ENCODE data around the gene SNX7. TPM values are rescaled to one million over a fixed set of nuclear protein-coding genes. Genes with fewer than 3 reads are reported as not detected.

The SNX7 gene
- total RNA-seq, 1 experiment from 2014 or later: 25.3 TPM

DNA sequence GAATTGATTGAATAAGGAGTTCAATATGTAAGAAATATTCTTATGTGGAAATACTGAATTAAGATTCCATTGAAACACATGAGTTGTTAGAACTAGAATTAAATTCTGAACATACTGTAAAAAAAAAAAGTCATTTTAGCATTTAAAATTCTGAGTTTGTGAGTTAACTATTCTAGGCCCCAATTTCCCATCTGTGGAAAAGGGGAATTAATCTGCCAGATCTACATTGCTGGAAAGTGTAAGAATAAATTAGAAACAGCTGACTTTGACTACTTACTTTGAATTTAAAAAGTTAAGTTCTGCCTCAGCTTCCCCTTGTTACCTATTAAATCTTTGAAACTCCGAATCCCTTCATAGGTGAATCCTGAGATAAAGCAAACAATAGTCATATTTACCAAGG is 103.0 kb downstream of the SNX7 start:
- Histone ChIP-seq H3K27ac (no peak overlapping the region), H3K9me3 (ENCODE audit: insufficient read depth, low read depth) (no peaks in the 10 kb centered on the region)

DNA sequence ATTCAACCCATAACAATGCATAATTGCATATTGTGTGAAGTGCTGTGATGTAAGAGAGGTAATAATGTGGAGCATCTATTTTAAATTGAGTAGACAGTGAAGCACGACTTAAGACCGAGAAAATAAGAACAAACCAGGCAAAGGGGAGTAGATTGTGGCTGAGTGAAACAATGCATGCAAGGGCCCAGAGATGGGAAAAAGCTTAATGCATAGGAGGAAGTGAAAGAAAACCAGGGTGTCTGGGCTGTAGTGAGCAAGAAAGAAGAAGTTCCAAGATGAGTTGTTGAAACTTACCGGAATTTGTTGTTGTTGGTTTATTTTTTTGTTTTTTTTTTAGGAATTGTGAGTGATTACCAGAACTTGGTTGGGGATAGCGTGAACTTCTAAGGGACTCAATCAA is 104.7 kb downstream of the SNX7 start:
- no peak for DNase-seq
- ChIA-PET POLR2A (ENCODE audit: unreplicated experiment) (no interaction called here), CTCF (no interaction called here)
- BruUV-seq (replicated peaks): no TSS peak
- TF ChIP-seq, protein P1, sequence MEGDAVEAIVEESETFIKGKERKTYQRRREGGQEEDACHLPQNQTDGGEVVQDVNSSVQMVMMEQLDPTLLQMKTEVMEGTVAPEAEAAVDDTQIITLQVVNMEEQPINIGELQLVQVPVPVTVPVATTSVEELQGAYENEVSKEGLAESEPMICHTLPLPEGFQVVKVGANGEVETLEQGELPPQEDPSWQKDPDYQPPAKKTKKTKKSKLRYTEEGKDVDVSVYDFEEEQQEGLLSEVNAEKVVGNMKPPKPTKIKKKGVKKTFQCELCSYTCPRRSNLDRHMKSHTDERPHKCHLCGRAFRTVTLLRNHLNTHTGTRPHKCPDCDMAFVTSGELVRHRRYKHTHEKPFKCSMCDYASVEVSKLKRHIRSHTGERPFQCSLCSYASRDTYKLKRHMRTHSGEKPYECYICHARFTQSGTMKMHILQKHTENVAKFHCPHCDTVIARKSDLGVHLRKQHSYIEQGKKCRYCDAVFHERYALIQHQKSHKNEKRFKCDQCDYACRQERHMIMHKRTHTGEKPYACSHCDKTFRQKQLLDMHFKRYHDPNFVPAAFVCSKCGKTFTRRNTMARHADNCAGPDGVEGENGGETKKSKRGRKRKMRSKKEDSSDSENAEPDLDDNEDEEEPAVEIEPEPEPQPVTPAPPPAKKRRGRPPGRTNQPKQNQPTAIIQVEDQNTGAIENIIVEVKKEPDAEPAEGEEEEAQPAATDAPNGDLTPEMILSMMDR (conservative IDR thresholded peaks at IDR 0.05): no peak
- TF ChIP-seq EZH2 (IDR thresholded peaks at IDR 0.05; ENCODE audit: low read depth): no peak
- no peaks in the 10 kb centered on the region for H3K9me2 ChIP-seq (ENCODE audit: insufficient read depth)
- no peaks in the 10 kb centered on the region for H3K79me2 ChIP-seq (ENCODE audit: low read depth)
- H3K4me1 ChIP-seq (replicated peaks; ENCODE audit: insufficient read depth): no peaks in the 10 kb centered on the region
- no peak overlapping the region for H3K4me2 ChIP-seq
- H3K9me3 ChIP-seq (ENCODE audit: insufficient read depth, low read depth): no peaks in the 10 kb centered on the region
- H3K36me3 ChIP-seq (ENCODE audit: low read depth): no peaks in the 10 kb centered on the region
- H2AFZ ChIP-seq: no peak overlapping the region
- no peak overlapping the region for H3K4me3 ChIP-seq
- intact Hi-C loops (cut with micrococcal nuclease; ENCODE audit: unreplicated experiment): no loop called here
- no peaks in the 10 kb centered on the region for H3K27me3 ChIP-seq (ENCODE audit: insufficient read depth, low read depth)
- no peaks in the 10 kb centered on the region for H4K20me1 ChIP-seq (ENCODE audit: insufficient read depth)
- H3K27ac ChIP-seq: no peak overlapping the region
- H3F3A ChIP-seq (ENCODE audit: insufficient read depth, low read depth): no peaks in the 10 kb centered on the region

More for the DNA sequence above, 103.0 kb downstream of the SNX7 start:
- Histone ChIP-seq H3F3A (ENCODE audit: insufficient read depth, low read depth) (no peaks in the 10 kb centered on the region), H3K36me3 (ENCODE audit: low read depth) (no peaks in the 10 kb centered on the region), H3K9me2 (ENCODE audit: insufficient read depth) (no peaks in the 10 kb centered on the region), H3K79me2 (ENCODE audit: low read depth) (no peaks in the 10 kb centered on the region), H2AFZ (no peak overlapping the region), H4K20me1 (ENCODE audit: insufficient read depth) (no peaks in the 10 kb centered on the region), H3K4me2 (no peak overlapping the region), H3K4me3 (no peak overlapping the region), H3K4me1 (replicated peaks; ENCODE audit: insufficient read depth) (no peaks in the 10 kb centered on the region), H3K27me3 (ENCODE audit: insufficient read depth, low read depth) (no peaks in the 10 kb centered on the region)
- intact Hi-C loops (cut with micrococcal nuclease; ENCODE audit: unreplicated experiment): no loop called here
- BruUV-seq (replicated peaks): no TSS peak
- TF ChIP-seq, protein P1 (conservative IDR thresholded peaks at IDR 0.05): no peak
- no peak for TF ChIP-seq EZH2 (IDR thresholded peaks at IDR 0.05; ENCODE audit: low read depth)
- ChIA-PET POLR2A (ENCODE audit: unreplicated experiment) (no interaction called here), CTCF (no interaction called here)
- no peak for DNase-seq

DNA sequence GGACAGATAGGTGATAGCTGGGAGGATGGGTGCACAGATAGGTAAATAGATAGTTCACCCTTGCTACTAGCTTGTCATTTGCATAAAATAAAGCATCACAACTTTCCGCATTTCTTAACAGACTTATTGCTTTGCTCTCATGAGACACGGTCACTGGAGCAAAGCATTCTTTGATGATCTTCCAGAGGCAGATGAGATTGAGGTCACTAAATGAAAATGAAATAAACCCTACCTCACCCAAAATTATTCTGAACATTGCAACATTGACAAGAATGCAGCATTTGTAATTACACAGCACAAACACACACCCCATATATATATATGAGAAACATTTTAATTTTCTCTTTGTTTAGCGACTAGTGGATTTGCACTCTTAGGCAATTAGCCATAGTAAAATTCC is 107.6 kb downstream of the SNX7 start:
- Histone ChIP-seq H3K9me3 (ENCODE audit: insufficient read depth, low read depth) (no peaks in the 10 kb centered on the region), H3K27ac (no peak overlapping the region), H3K27me3 (ENCODE audit: insufficient read depth, low read depth) (no peaks in the 10 kb centered on the region), H3F3A (ENCODE audit: insufficient read depth, low read depth) (no peaks in the 10 kb centered on the region), H2AFZ (no peak overlapping the region), H3K36me3 (ENCODE audit: low read depth) (no peaks in the 10 kb centered on the region), H3K4me3 (no peak overlapping the region), H3K9me2 (ENCODE audit: insufficient read depth) (no peaks in the 10 kb centered on the region), H3K4me1 (replicated peaks; ENCODE audit: insufficient read depth) (no peaks in the 10 kb centered on the region), H3K79me2 (ENCODE audit: low read depth) (no peaks in the 10 kb centered on the region), H4K20me1 (ENCODE audit: insufficient read depth) (no peaks in the 10 kb centered on the region), H3K4me2 (no peak overlapping the region)
- POLR2A ChIA-PET (ENCODE audit: unreplicated experiment): no interaction called here
- DNase-seq: no peak
- TF ChIP-seq, protein P1 (conservative IDR thresholded peaks at IDR 0.05): no peak
- no TSS peak for BruUV-seq (replicated peaks)
- intact Hi-C loops (cut with micrococcal nuclease; ENCODE audit: unreplicated experiment): no loop called here
- CTCF ChIA-PET: no interaction called here
